KOPT-K1 (cell line): Measurements from ENCODE around the gene HOXA4.

Source experiments
- H3K27ac ChIP-seq: fragments of 200-600 bp; sonication (generic); 2 replicates; pipeline ENCODE4 v1.5.1; 2016; ENCODE audit warnings: antibody characterized with exemption, mild to moderate bottlenecking, low read depth, low read length; ENCODE audit not compliant: poor library complexity, severe bottlenecking
- H3K36me3 ChIP-seq: fragments of 200-600 bp; sonication (generic); 2 replicates; pipeline ENCODE4 v1.5.1; 2017; ENCODE audit warnings: antibody characterized with exemption, mild to moderate bottlenecking, low read length, moderate library complexity; ENCODE audit not compliant: insufficient read depth
- H3K9me3 ChIP-seq: fragments of 200-600 bp; sonication (generic); 2 replicates; pipeline ENCODE4 v1.5.1; 2017; ENCODE audit warnings: antibody characterized with exemption, low read length, mild to moderate bottlenecking; ENCODE audit not compliant: insufficient read depth, poor library complexity, severe bottlenecking

The HOXA4 gene

DNA sequence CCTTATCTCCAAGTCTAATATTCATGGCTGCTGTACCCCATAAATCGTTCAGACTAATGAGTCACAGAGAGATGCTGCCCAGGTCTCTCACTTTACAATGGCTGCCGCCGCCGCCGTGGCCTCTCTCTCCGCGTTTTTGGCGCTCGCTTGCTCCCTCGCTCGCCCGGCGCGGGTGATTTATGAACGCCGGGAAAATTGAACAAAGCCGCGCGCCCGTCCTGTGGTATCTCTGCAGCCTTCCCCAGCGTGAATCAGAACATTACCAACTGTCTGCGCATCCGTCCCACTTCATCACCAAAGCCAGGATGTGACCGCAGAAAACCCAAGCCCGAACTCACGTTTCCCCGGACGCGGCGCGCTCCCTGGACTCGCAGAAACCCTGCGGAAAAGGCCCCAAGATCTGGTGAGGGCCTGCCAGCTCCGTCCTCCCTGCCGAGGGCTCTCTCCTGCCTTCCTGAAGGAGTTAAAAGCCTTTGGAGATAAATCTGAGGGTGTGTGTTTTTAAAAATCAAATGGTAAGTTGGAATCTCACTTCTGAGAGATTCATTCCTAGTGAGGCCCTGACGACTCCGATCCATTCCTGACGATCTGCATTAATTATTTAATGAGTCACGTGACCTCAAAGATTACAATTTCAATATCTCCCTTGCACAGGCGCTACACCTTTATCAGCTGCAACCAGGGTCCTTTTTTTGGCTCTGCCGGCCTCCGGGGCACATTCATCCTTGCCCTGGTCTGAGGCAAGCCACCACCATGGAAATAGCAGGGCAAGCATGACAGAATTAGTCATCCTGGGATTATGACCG, 6.3 kb downstream of the HOXA4 start:
- Histone ChIP-seq H3K27ac (no peak overlapping the region), H3K36me3 (no peaks in the 10 kb centered on the region)

GRCh38 chr7:27123477-27124053, 7.0 kb downstream of the HOXA4 start:
- peaks cover 8% of the 10 kb centered on the region for H3K9me3 ChIP-seq
- H3K27ac ChIP-seq = no peak overlapping the region
- H3K36me3 ChIP-seq = no peaks in the 10 kb centered on the region

More for the DNA sequence above, 6.3 kb downstream of the HOXA4 start:
- peaks cover 8% of the 10 kb centered on the region for H3K9me3 ChIP-seq

- peaks cover 8% of the 10 kb centered on the region for H3K9me3 ChIP-seq
- no peaks in the 10 kb centered on the region for H3K36me3 ChIP-seq
- H3K27ac ChIP-seq = no peak overlapping the region
Measured at GRCh38 chr7:27123007-27123476, 7.5 kb downstream of the HOXA4 start.

DNA sequence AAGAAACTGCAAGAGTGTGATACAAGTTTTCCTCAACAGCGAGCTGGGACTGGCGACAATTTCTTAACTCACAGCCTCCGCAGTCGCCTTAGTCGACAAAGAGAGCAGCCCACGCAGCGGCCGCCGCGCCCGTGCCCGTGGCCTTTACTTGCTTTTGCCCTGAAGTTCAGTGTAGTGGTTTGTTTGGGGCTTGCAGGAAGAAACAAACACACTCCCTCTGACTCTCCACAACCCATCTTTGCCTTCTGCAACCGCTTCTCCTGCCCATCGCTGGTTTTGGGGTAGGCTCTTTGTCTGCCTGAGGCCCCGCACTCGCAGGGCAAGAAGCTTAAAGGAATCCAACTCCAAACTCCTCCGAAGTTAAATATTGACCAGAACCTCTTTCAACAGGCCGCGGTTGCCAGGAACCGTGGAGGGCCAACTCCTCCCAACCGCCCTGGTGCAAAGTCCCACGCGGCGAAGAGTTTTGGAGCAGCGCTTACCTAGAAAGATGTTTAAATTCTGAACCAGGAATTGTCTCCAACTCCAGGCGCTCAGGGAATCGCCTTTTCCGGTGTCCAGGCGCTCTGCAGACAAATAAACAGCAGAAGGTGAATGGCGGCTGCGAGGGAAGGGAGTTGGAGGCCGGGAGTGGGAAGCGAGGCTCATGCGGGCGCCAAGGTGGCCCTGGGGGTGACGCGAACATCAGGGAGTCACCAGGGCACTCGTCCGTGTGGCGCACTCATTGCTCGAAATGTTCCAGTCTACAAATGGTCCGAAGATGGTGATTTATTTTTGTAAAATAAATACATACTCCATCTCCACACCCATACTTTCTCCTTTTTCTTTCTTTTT, 8.3 kb downstream of the HOXA4 start:
- H3K9me3 ChIP-seq = peaks cover 8% of the 10 kb centered on the region
- H3K36me3 ChIP-seq = no peaks in the 10 kb centered on the region
- no peak overlapping the region for H3K27ac ChIP-seq

DNA sequence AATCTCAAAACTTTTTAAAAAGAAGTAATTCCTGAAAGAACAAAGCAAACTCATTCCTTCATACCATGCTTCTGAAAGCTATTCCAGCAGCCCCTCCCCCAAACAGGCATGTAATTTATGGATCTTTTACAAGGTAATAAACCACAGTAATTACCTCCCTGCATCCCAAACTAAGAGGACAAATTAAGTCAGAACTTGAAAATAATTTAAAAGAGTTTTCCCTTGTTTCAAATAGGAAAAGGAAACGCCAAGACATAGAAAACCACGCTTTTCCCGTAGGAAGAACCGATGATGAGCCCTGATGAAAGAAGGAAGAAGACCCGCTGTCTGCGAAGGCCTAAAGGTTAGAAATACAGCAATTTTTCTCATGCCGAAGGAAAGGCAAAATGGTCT, 8.9 kb downstream of the HOXA4 start:
- Histone ChIP-seq H3K9me3 (peaks cover 8% of the 10 kb centered on the region), H3K27ac (no peak overlapping the region), H3K36me3 (no peaks in the 10 kb centered on the region)

- no peak overlapping the region for H3K27ac ChIP-seq
- peaks cover 3% of the 10 kb centered on the region for H3K9me3 ChIP-seq
- no peaks in the 10 kb centered on the region for H3K36me3 ChIP-seq
Measured at GRCh38 chr7:27119412-27119911, 11.1 kb downstream of the HOXA4 start.

- no peaks in the 10 kb centered on the region for H3K9me3 ChIP-seq
- H3K36me3 ChIP-seq = no peaks in the 10 kb centered on the region
- no peak overlapping the region for H3K27ac ChIP-seq
Measured at GRCh38 chr7:27118580-27118979, 12.0 kb downstream of the HOXA4 start.

- H3K36me3 ChIP-seq = no peaks in the 10 kb centered on the region
- H3K9me3 ChIP-seq = no peaks in the 10 kb centered on the region
- H3K27ac ChIP-seq = no peak overlapping the region
Measured at GRCh38 chr7:27117887-27118491, 12.6 kb downstream of the HOXA4 start.

- Histone ChIP-seq H3K36me3 (no peaks in the 10 kb centered on the region), H3K9me3 (no peaks in the 10 kb centered on the region), H3K27ac (no peak overlapping the region)
Measured at GRCh38 chr7:27116962-27117886, 13.3 kb downstream of the HOXA4 start.

DNA sequence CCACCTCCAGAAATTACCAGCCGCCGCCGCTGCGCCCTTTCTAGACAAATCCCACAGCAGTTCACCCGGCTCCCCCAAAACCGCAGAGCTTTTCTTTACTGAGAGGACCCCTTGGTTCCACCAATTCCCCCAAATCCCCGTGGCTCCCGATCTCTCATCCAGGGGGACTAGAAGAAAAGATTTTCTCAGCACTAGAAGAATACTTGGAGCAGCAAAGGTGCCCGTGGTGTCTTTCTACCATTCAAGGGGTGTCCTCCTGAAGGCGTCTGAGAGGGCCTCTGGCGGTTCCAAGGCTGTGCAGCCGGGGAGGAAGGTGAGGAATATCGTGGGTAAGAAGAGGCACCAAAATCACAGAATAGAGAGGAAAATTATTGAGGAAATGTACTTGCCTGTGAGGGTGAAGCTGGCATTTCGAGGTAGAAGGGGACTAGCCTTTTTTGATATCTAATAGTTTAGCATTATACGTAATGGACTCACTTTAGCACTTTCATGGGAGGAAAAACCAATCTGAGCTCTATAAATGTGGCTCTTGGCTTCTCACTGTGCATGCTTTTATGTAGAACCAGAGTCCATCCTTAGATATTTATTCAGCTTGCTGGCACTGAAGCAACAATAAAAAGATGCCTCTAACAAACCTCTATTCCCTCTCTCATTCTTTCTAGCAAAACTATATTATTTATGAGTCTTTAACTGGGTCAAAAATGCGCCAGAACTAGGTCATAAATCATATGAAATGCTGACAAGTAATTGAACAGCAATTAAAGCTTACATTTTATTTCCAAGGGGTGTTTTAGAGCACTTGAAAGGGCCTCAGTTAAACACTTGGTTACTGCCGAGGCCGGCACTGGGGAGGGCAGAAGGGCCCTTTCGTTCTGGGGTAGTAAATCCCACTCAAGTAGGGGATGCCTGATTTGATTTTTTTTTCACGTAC, 14.3 kb downstream of the HOXA4 start:
- Histone ChIP-seq H3K27ac (no peak overlapping the region), H3K9me3 (no peaks in the 10 kb centered on the region), H3K36me3 (no peaks in the 10 kb centered on the region)

DNA sequence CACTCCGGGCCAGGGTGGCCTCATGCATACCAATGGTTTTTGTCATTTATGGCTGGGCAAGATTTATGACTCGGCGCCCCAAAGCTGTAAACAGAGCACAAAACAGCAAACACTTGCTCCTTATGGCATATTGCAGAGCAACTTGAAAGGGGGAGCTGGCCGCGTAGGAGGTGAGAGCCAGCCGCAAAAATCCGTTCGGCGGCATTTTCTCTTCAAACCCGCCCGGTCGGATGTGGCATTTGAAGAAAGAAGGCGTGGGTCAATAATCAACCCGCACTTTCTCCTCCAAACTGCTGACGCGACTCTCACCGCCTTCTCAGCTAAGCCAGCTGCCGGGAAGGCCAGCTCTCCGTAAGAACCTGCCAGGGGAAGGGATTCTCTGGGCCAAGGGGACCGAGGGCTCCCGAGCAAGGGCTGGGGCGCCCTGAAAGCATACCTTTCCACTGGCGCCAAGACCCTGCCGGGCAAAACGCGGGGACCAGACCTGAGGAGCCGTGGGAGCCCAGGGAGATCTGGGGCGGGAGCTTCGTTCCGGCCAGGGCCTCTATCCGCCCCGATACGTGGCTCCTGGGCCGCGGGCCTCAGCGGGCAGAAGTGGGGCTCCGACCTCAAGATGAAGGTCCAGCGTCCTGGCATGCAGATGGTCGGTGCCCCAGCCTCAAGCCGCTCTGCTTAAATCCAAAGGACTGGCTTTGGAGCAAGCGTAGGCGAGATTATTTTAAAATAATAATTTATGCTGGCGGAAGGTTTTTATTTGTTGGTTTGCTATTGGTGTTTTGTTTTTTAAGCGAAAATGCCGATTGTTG, 15.1 kb downstream of the HOXA4 start:
- Histone ChIP-seq H3K36me3 (no peaks in the 10 kb centered on the region), H3K9me3 (no peaks in the 10 kb centered on the region), H3K27ac (no peak overlapping the region)

DNA sequence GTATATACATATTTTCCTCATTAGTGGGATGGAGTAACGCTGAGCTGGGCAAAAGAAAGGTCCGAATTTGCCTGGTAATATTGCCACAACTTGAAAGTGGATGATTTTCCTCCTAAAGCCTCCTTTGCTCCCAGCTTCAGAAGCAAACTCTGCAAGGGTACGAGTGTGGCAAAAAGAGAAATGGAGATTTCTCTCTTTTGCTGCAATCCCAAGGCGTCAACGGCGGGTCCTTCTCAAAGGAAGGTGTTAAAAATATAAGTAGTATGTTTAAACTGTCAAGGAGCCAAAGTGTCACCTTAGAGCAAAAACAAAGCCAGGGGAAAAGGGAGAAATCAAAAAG, 15.7 kb downstream of the HOXA4 start:
- H3K36me3 ChIP-seq = no peaks in the 10 kb centered on the region
- no peaks in the 10 kb centered on the region for H3K9me3 ChIP-seq
- no peak overlapping the region for H3K27ac ChIP-seq
